ENCODE results near the gene TAGLN.

DNA sequence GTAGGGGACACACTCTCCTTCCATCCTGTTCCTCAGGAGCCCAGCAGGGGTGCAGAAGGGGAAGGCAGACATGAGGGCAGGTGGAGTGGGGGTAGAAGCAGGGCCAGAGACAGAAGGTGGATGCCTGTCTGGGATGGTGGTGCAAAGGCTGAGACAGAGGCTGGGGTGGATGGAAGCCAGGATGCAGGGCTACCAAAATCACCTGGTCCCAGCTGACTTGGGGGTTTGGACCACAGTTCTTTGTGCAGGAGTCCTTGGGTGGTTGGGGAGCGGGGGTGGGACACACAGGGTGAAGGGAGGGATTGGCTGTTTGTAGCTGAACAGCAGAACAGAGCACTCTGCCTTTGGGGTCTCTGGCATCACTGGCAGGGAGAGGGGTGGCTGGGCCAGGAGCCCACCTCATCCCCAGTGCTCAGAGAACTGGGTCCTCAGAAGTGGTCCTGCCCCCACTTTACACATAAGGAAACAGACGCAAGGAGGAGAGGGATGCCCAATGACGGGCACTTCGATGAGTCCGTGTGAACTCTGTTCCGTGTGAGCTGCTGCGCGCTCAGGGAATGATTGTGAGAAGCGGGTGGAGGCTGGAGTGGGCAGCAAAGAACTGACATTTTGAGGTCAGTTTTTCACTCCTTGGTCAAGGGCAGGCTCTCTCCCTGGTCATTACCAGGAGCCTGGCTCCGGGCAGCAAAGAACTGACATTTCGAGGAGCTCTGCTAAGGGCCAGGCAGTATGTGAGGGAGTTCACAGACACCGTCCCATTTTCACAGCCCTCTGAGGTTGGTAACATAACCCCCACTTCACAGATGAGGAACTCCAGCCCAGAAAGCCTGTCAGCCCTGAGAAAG lies 1.9 kb downstream of the TAGLN start:
- no peak for TF ChIP-seq EZH2 (IDR thresholded peaks at IDR 0.05; ENCODE audit: low read length, missing control alignments)
- TF ChIP-seq, protein P1, sequence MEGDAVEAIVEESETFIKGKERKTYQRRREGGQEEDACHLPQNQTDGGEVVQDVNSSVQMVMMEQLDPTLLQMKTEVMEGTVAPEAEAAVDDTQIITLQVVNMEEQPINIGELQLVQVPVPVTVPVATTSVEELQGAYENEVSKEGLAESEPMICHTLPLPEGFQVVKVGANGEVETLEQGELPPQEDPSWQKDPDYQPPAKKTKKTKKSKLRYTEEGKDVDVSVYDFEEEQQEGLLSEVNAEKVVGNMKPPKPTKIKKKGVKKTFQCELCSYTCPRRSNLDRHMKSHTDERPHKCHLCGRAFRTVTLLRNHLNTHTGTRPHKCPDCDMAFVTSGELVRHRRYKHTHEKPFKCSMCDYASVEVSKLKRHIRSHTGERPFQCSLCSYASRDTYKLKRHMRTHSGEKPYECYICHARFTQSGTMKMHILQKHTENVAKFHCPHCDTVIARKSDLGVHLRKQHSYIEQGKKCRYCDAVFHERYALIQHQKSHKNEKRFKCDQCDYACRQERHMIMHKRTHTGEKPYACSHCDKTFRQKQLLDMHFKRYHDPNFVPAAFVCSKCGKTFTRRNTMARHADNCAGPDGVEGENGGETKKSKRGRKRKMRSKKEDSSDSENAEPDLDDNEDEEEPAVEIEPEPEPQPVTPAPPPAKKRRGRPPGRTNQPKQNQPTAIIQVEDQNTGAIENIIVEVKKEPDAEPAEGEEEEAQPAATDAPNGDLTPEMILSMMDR (conservative IDR thresholded peaks at IDR 0.05 in 1 of 2, IDR thresholded peaks at IDR 0.05 in 1 of 2; ENCODE audit: low read depth in 1 of 2, low read length in 2 of 2) = no peak

Data from fibroblast of lung (primary cell).